ENCODE data around the gene ARHGEF38.

The ARHGEF38 gene

DNA sequence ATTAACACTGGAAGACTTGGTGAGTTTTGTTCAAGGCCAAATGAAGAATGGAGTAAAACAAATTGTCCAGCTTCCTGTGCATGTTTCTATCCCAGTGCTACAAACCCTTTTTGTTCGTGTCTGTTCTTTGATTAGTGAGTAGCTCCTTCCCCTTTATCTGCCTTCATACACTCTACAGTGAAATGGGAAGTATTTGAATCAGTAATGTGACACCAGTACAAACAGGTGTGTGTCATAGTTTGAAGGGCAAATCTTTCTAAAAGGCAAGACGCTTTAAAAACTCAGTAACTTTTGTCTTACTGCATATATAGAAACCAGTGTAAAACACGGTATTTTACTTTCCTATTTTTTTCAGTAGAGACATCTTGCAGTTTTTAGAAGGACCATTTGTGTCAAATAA, 5.9 kb downstream of the ARHGEF38 start:
- no peak for DNase-seq (ENCODE audit: low spot score)

GRCh38 chr4:105560421-105560848, 8.0 kb downstream of the ARHGEF38 start:
- DNase-seq (ENCODE audit: low spot score) = no peak

- DNase-seq (ENCODE audit: low spot score) = no peak
These were observed 10.9 kb downstream of the ARHGEF38 start for GRCh38 chr4:105563352-105563751.

- DNase-seq (ENCODE audit: low spot score) = no peak
These were observed 16.2 kb downstream of the ARHGEF38 start for GRCh38 chr4:105568584-105568983.

DNA sequence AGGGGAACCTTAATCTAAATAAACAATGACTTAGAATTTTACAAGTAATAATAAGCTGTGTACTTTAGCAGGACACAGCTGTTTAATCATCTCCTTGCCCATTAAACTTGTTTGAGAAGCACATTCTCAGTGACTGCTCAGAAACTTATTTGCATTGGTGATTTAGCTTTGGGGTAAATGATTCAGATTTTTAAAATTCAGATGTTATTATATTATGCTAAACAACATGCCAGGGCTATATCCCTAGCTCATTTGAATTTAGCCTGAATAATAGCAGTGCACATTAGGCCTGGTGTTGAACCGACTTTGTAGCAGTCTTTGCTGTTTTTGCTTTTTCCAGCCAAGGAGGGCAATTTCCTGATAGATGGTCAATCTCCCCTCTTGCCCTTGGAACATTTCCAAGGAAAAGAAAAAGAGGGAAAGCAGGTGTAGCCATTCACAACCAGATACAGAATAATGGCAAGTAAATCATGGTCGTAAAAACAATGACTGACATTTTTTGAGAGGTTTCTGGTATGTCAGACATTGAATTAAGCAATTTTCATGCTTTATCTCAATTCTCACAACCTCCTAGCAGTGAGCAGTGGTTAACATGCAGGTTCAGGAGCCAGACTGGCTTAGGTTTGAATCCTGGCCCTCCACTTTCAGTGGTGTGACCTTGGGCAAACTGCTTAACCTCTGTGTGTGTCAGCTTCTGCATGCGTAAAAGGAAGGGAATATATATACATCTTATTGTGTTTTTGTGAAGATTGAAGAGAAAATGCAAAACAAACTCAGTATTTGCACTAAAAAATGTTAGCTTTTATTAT, 16.8 kb downstream of the ARHGEF38 start:
- DNase-seq (ENCODE audit: low spot score) = no peak

GRCh38 chr4:105569866-105570236, 17.4 kb downstream of the ARHGEF38 start:
- DNase-seq (ENCODE audit: low spot score) = no peak

DNA sequence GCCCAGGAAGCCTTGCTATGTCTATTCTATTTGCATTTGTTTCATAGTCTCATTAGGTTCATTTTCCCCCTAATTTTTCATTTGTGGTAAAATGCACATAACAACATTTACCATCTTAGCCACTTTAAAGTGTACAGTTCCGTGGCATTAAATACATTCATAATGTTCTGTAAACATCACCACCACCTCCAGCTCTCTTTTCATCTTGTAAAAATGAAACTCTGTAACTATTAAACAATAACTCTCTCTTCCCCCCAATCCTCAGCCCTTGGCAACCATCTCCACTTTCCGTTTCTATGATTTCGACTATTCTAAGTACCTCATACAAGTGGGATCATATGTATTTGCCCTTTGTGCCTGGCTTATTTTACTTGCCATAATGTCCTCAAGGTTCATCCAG, 19.9 kb downstream of the ARHGEF38 start:
- DNase-seq (ENCODE audit: low spot score) = no peak

- DNase-seq (ENCODE audit: low spot score) = no peak
These were observed 34.4 kb downstream of the ARHGEF38 start for GRCh38 chr4:105586638-105587328.

DNA sequence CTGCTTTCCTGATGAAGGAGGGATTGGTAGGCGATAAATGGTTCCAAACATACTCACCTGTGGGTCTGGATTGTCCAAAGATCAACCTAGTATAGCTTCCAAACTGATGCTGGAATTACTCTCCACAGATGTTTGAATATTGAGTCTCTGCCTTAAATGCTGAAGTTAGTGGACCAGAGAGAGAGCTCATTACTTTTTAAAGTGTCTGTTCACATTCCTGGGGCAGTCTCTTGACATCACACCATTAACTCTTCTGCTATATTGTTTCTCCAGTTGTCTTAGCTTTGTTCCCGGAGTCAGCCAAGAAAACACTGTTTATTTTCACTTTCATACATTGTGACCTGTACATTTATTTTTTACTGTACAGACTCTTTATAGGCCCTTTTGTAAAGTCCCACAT, 35.4 kb downstream of the ARHGEF38 start:
- DNase-seq (ENCODE audit: low spot score) = no peak

DNA sequence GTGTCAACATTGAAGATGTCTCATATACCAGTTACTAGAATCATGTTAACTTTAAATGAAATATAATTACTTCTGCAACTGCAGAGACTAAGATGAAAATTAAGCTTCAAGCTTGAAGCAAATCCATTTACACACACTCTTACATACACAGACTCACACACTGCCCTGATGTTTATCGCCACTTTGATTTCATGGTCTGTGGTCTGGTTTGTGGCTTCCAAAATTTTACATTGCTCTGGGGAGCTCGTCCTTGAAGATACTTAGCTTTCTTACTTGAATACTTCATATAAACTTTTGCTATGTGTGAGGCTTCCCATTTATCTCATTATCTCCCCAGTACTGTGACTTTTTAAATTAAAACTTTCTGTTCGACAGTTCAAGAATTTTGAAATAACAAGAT, 35.8 kb downstream of the ARHGEF38 start:
- no peak for DNase-seq (ENCODE audit: low spot score)

DNA sequence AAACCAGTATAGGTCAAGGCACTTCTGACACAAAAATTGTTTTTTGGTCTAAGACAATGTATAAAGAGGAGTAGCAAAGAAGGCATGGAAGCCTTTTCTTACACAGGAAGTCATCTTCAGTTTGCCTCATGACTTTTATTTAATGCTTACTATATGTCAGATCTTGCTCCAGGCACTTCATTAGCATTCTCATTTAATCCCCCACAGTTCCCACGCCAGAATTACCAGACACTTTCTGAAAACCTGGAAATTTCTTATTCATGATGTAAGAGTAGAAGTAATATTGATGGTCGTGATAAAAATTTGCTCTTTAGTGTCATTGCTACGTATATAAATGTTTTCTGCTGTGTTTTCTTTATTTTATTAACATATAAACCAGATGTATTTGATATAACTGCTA, 39.2 kb downstream of the ARHGEF38 start:
- no peak for DNase-seq (ENCODE audit: low spot score)

DNA sequence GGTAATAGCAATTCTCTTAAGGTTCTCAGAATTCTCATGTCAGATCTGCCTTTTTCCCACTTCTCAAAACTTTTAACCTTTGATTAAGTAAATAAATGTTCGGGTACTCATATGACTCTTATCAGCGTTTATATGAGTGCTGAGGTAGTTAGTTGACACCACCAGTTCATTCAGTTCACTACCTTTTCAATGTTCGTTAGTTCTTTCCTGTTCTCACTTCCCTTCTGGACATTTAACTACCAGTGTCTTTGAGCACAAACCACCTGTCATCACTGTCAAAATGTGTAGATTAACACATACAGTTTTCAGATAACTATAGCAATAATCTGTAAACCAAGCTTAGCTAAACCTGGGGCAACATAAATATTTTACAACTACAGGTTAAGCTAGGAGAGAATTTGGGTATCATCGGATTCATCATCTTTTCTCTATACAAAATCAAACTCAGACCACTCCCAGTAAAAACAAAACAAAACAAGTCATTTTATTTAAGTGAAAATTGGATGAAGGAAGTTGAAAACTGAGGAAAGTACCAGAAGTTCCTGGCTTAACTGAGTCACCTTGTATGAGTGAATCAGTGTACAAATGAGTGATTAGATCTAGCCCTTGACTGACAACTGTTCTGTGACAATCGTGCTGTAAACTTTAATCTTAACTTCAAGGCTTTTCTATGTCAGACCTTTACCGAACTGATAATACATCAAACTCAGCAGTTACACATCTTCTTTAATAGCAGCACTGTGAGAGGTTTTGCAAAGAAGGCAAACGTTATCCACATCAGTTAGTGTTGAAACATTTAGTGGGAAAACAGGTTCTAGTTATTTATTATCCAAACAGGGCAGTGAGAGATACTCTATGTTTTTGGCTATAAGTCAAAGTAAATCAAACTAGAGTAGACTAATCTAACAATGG, 41.9 kb downstream of the ARHGEF38 start:
- no peak for DNase-seq (ENCODE audit: low spot score)

DNA sequence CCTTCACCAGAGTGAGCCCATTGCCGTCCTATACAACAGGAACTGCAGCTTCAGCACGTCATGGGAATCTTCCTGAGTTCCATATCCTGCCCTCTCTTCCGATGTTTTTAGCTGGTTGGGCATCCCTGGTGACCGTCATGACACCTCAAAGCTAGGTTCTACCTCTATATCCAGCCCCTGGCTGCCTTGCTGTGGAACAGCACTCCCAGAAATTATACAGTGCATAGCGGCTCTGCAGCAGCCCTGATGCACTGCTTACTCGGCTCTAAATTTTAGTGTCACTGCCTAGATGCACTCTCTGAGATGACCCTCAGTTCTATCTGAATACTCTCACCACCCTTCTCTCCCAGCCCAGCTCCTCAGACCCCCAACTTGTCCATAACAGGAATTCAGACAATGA, 44.3 kb downstream of the ARHGEF38 start:
- no peak for DNase-seq (ENCODE audit: low spot score)

GRCh38 chr4:105598052-105598451, 45.6 kb downstream of the ARHGEF38 start:
- DNase-seq (ENCODE audit: low spot score) = no peak

- no peak for DNase-seq (ENCODE audit: low spot score)
These were observed 46.4 kb downstream of the ARHGEF38 start for GRCh38 chr4:105598787-105599186.

DNA sequence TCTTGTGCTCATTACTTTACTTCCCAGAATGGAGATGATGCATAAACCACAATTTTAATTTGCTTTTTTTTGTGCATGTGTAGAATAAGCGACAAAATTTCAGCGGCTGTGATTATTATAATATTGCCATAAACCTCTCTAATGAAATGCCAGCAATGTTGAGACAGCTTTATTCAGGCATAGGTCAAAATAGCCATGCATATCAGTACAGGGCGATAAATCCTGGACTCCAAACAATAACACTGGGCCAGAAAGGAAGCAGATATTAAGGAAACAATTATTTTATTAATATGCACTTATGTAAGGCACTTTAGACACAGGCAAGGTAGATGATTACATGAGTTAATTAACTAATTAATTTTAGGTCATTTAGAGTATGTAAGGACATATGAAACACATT, 47.1 kb downstream of the ARHGEF38 start:
- no peak for DNase-seq (ENCODE audit: low spot score)

- no peak for DNase-seq (ENCODE audit: low spot score)
These were observed 47.7 kb downstream of the ARHGEF38 start for GRCh38 chr4:105599932-105600655.

GRCh38 chr4:105600951-105601350, 48.5 kb downstream of the ARHGEF38 start:
- no peak for DNase-seq (ENCODE audit: low spot score)

GRCh38 chr4:105601406-105601805, 49.0 kb downstream of the ARHGEF38 start:
- no peak for DNase-seq (ENCODE audit: low spot score)

GRCh38 chr4:105603158-105603557, 50.7 kb downstream of the ARHGEF38 start:
- DNase-seq (ENCODE audit: low spot score) = no peak

DNA sequence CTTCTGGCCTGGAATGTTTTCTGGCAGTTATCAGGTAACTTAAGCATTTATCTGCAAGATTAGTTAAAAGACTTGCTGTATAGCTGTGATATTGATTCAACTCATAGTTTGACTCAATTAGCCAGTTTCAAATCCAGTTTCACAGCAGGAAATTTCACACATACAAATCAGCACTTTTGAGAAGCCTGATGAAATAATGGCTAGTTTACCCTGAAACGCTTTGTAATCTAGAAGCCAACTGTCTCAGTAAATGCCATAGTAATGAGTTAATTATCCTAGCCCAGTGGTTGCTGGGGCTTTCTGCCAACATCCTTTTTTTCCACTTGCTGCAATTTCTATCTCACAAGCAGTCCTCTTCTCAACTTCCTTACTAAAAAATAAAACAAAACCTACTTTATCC, 53.1 kb downstream of the ARHGEF38 start:
- DNase-seq (ENCODE audit: low spot score) = peak; percentile 10

DNA sequence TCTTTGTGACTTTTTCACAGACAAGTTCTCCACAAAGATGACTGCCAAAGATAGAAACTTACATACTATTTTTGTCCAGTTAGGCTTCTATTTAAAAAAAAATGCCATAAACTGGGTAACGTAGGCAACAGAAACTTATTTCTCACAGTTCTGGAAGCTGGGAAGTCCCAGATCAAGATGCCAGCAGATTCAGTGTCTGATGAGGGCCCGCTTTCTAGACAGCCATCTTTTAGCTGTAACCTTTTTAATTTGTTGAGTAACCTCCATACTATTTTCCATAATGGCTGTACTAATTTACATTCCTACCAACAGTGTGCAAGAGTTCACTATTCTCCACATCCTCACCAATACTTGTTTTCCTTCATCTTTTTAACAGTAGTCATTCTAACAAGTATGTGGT, 55.5 kb downstream of the ARHGEF38 start:
- DNase-seq (ENCODE audit: low spot score) = no peak
